Measurements from ENCODE around the gene KCNAB2.

DNA sequence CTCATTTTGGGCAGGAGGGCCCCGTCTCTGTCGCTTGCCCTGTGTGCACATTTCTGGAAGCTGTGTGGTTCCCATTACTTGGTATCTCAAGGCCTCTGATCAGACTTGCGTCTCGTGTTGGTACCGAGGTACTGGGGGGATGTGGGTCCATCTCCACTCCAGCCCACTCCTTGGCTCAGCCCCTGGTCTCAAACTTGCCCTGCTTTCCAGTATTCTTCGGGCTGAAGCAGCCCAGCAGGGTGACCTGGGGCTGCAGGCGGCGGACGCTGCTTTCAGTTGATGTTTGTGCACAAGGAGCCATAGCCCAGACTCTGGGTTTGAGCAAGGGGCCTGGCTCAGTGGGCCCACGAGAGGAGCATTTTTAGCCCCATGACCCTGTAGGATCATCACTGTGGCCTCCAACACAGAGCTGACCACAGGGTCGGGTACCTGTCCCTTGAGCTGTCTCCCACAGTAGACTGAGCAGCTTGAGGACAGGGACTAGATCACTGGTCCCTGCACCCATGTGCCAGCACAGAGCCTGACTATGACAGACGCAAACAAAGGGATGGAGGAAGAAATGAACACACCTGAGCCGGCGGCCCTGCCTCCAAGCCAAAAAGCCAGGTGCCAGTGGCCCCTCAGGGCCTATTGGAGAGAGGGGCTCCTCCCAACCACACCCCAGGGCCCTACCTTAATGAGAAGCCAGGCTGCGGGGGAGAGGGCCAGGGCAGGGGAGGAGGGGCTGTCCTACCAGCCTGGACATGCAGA is 87.6 kb downstream of the KCNAB2 start:
- TF ChIP-seq SUZ12 (IDR thresholded peaks at IDR 0.05; ENCODE audit: extremely low read depth, insufficient read depth, insufficient read length) (no peak), ZNF274 (IDR thresholded peaks at IDR 0.05; ENCODE audit: low read depth, low read length) (no peak)
